Measurements from ENCODE around the gene HSDL2.
"Not testable (repeated sequence)": the region's sequence is repeated elsewhere in the genome, so short reads cannot be mapped to it uniquely, and the experiment has no call there.

HSDL2 gene

GRCh38 chr9:112365257-112365656 lies 14.7 kb upstream of the HSDL2 start:
- H3K36me3 ChIP-seq (ENCODE audit: control insufficient read depth in 2 of 2, insufficient read depth in 2 of 2, low read length in 2 of 2); H3K9me3 ChIP-seq (ENCODE audit: control insufficient read depth in 2 of 2, low read length in 2 of 2); H3K27ac ChIP-seq (ENCODE audit: low read length); H3K4me3 ChIP-seq (ENCODE audit: low read length in 2 of 2); H3K9ac ChIP-seq (ENCODE audit: low read length in 2 of 2); H3K27me3 ChIP-seq (ENCODE audit: control insufficient read depth in 1 of 2, insufficient read depth in 2 of 2, low read length in 2 of 2); H3K4me1 ChIP-seq (ENCODE audit: control insufficient read depth, insufficient read depth, low read length): not testable (repeated sequence)

- no peak overlapping the region for H3K9ac ChIP-seq (ENCODE audit: low read length in 2 of 2)
- H3K4me1 ChIP-seq (ENCODE audit: control insufficient read depth, insufficient read depth, low read length), result no peaks in the 10 kb centered on the region
- H3K9me3 ChIP-seq (ENCODE audit: control insufficient read depth in 2 of 2, low read length in 2 of 2), result no peaks in the 10 kb centered on the region
- no peaks in the 10 kb centered on the region for H3K27me3 ChIP-seq (ENCODE audit: control insufficient read depth in 1 of 2, insufficient read depth in 2 of 2, low read length in 2 of 2)
- no peak overlapping the region for H3K4me3 ChIP-seq (ENCODE audit: low read length in 2 of 2)
- H3K27ac ChIP-seq (ENCODE audit: low read length), result no peak overlapping the region
- H3K36me3 ChIP-seq (ENCODE audit: control insufficient read depth in 2 of 2, insufficient read depth in 2 of 2, low read length in 2 of 2), result no peaks in the 10 kb centered on the region
These were observed 13.3 kb upstream of the HSDL2 start for GRCh38 chr9:112366591-112366990.

- Histone ChIP-seq H3K4me1 (ENCODE audit: control insufficient read depth, insufficient read depth, low read length) (no peaks in the 10 kb centered on the region), H3K9ac (ENCODE audit: low read length in 2 of 2) (no peak overlapping the region), H3K4me3 (ENCODE audit: low read length in 2 of 2) (no peak overlapping the region), H3K27me3 (ENCODE audit: control insufficient read depth in 1 of 2, insufficient read depth in 2 of 2, low read length in 2 of 2) (no peaks in the 10 kb centered on the region), H3K36me3 (ENCODE audit: control insufficient read depth in 2 of 2, insufficient read depth in 2 of 2, low read length in 2 of 2) (no peaks in the 10 kb centered on the region), H3K9me3 (ENCODE audit: control insufficient read depth in 2 of 2, low read length in 2 of 2) (no peaks in the 10 kb centered on the region), H3K27ac (ENCODE audit: low read length) (no peak overlapping the region)
These were observed 12.4 kb upstream of the HSDL2 start for GRCh38 chr9:112367465-112367864.

DNA sequence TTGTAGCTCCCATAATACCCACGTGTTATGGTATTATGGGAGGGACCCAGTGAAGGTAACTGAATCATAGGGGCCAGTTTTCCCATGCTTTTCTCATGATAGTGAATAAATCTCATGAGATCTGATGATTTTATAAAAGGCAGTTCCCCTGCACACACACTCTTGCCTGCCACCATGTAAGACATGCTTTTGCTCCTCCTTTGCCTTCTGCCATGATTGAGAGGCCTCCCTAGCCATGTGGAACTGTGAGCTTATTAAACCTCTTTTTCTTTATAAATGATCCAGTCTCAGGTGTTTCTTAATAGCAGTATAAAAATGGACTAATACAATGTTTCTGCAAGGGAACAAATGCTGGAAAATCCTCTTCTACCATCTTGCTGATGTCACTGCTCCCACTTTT lies 10.1 kb upstream of the HSDL2 start:
- no peaks in the 10 kb centered on the region for H3K27me3 ChIP-seq (ENCODE audit: control insufficient read depth in 1 of 2, insufficient read depth in 2 of 2, low read length in 2 of 2)
- no peaks in the 10 kb centered on the region for H3K4me1 ChIP-seq (ENCODE audit: control insufficient read depth, insufficient read depth, low read length)
- no peak overlapping the region for H3K9ac ChIP-seq (ENCODE audit: low read length in 2 of 2)
- H3K9me3 ChIP-seq (ENCODE audit: control insufficient read depth in 2 of 2, low read length in 2 of 2), result no peaks in the 10 kb centered on the region
- H3K27ac ChIP-seq (ENCODE audit: low read length), result no peak overlapping the region
- H3K36me3 ChIP-seq (ENCODE audit: control insufficient read depth in 2 of 2, insufficient read depth in 2 of 2, low read length in 2 of 2), result no peaks in the 10 kb centered on the region
- H3K4me3 ChIP-seq (ENCODE audit: low read length in 2 of 2), result no peak overlapping the region

DNA sequence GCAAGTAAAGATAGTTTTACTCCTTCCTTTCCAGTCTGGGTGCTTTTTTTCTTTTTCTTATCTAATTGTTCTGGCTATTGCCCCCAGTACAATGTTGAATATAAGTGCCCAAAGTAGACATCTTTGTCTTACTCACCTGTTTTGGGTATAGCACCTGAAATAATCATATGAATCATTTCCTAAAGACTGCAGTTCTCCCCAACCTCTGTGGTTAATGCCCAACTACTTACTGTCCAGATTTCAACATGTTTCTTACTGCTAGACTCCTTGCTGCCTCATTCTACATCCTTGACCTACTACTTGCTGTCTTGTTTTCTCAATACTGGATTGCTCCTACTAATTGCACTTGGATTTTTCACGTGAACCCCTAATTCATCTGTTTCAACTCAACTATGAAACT lies 8.8 kb upstream of the HSDL2 start:
- Histone ChIP-seq H3K9me3 (ENCODE audit: control insufficient read depth in 2 of 2, low read length in 2 of 2) (no peaks in the 10 kb centered on the region), H3K27ac (ENCODE audit: low read length) (no peak overlapping the region)

DNA sequence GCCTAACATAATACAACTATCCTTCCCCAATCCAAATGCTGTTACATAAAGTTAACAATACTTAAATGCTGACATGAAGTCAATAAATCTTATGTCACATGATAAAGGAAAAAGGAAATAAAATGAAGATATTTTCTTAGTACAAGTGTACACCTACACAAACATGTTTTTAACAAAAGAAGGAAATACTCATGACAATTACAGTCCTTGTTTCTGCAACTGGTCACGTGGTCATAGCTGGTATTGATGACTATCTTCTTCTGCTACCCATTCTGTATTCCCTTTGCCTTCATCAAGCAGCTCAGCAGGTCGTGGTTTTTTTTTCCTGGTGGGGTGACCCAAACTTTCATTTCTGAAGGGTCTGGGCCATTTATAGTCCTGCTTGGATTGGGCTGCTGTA lies 6.2 kb upstream of the HSDL2 start:
- not testable (repeated sequence) for H3K4me3 ChIP-seq (ENCODE audit: low read length in 2 of 2); H3K9ac ChIP-seq (ENCODE audit: low read length in 2 of 2); H3K9me3 ChIP-seq (ENCODE audit: control insufficient read depth in 2 of 2, low read length in 2 of 2); H3K27ac ChIP-seq (ENCODE audit: low read length); H3K4me1 ChIP-seq (ENCODE audit: control insufficient read depth, insufficient read depth, low read length); H3K27me3 ChIP-seq (ENCODE audit: control insufficient read depth in 1 of 2, insufficient read depth in 2 of 2, low read length in 2 of 2); H3K36me3 ChIP-seq (ENCODE audit: control insufficient read depth in 2 of 2, insufficient read depth in 2 of 2, low read length in 2 of 2)

More for the DNA sequence above, 8.8 kb upstream of the HSDL2 start:
- Histone ChIP-seq H3K4me1 (ENCODE audit: control insufficient read depth, insufficient read depth, low read length) (no peaks in the 10 kb centered on the region), H3K27me3 (ENCODE audit: control insufficient read depth in 1 of 2, insufficient read depth in 2 of 2, low read length in 2 of 2) (no peaks in the 10 kb centered on the region), H3K36me3 (ENCODE audit: control insufficient read depth in 2 of 2, insufficient read depth in 2 of 2, low read length in 2 of 2) (no peaks in the 10 kb centered on the region), H3K4me3 (ENCODE audit: low read length in 2 of 2) (no peak overlapping the region), H3K9ac (ENCODE audit: low read length in 2 of 2) (no peak overlapping the region)

GRCh38 chr9:112374232-112374631 lies 5.7 kb upstream of the HSDL2 start:
- not testable (repeated sequence) for H3K27ac ChIP-seq (ENCODE audit: low read length); H3K4me3 ChIP-seq (ENCODE audit: low read length in 2 of 2); H3K4me1 ChIP-seq (ENCODE audit: control insufficient read depth, insufficient read depth, low read length); H3K9me3 ChIP-seq (ENCODE audit: control insufficient read depth in 2 of 2, low read length in 2 of 2); H3K9ac ChIP-seq (ENCODE audit: low read length in 2 of 2); H3K27me3 ChIP-seq (ENCODE audit: control insufficient read depth in 1 of 2, insufficient read depth in 2 of 2, low read length in 2 of 2); H3K36me3 ChIP-seq (ENCODE audit: control insufficient read depth in 2 of 2, insufficient read depth in 2 of 2, low read length in 2 of 2)

DNA sequence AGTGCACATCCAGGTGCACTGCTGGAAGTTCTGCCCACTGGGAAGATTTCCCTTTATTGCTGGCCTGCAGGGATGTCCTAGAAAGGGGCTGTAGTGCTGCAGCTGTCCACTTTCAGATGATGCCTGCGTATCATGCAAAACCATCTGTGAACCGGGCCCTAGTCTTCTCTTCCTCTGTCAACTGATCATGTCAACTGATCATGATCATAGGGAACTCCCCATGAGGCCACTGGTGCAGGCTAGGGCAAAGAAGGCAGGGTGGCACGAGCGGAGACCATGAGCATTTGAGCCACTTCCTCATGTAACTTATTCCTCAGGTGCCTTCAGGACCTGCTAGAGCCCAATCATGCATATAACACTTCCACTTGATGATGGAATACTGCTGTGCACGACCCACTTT lies 4.5 kb upstream of the HSDL2 start:
- H3K4me1 ChIP-seq (ENCODE audit: control insufficient read depth, insufficient read depth, low read length), result no peaks in the 10 kb centered on the region
- no peak overlapping the region for H3K9ac ChIP-seq (ENCODE audit: low read length in 2 of 2)

DNA sequence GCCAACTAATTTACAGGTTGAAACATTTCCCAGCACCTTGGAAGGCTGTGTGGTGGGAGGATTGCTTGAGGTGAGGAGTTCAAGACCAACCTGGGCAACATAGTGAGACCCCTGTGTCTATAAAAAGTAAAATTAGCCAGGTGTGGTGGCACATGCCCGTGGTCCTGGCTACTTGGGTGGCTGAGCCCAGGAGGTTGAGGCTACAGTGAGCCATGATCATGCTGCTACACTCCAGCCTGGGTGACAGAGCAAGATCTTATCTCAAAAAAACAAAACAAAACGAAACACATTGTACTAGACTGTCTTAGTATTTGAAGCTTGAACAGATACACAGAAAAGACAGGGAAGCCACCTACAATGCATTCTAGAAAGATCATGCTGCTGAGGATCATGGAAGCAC lies 2.8 kb upstream of the HSDL2 start:
- H3K9ac ChIP-seq (ENCODE audit: low read length in 2 of 2), result no peak overlapping the region

More for the DNA sequence above, 4.5 kb upstream of the HSDL2 start:
- Histone ChIP-seq H3K36me3 (ENCODE audit: control insufficient read depth in 2 of 2, insufficient read depth in 2 of 2, low read length in 2 of 2) (no peaks in the 10 kb centered on the region), H3K27me3 (ENCODE audit: control insufficient read depth in 1 of 2, insufficient read depth in 2 of 2, low read length in 2 of 2) (no peaks in the 10 kb centered on the region), H3K9me3 (ENCODE audit: control insufficient read depth in 2 of 2, low read length in 2 of 2) (no peaks in the 10 kb centered on the region), H3K4me3 (ENCODE audit: low read length in 2 of 2) (no peak overlapping the region), H3K27ac (ENCODE audit: low read length) (no peak overlapping the region)

GRCh38 chr9:112377684-112378327 lies 2.1 kb upstream of the HSDL2 start:
- Histone ChIP-seq H3K36me3 (ENCODE audit: control insufficient read depth in 2 of 2, insufficient read depth in 2 of 2, low read length in 2 of 2) (no peaks in the 10 kb centered on the region), H3K9ac (ENCODE audit: low read length in 2 of 2) (peak overlapping the region in 1 of 2 donors; percentile 86), H3K27me3 (ENCODE audit: control insufficient read depth in 1 of 2, insufficient read depth in 2 of 2, low read length in 2 of 2) (no peaks in the 10 kb centered on the region), H3K27ac (ENCODE audit: low read length) (no peak overlapping the region), H3K9me3 (ENCODE audit: control insufficient read depth in 2 of 2, low read length in 2 of 2) (no peaks in the 10 kb centered on the region), H3K4me1 (ENCODE audit: control insufficient read depth, insufficient read depth, low read length) (peaks cover 6% of the 10 kb centered on the region), H3K4me3 (ENCODE audit: low read length in 2 of 2) (peak overlapping the region; percentile 95 to 97)

More for the DNA sequence above, 2.8 kb upstream of the HSDL2 start:
- no peak overlapping the region for H3K27ac ChIP-seq (ENCODE audit: low read length)
- H3K4me3 ChIP-seq (ENCODE audit: low read length in 2 of 2), result no peak overlapping the region
- H3K9me3 ChIP-seq (ENCODE audit: control insufficient read depth in 2 of 2, low read length in 2 of 2), result no peaks in the 10 kb centered on the region
- no peaks in the 10 kb centered on the region for H3K27me3 ChIP-seq (ENCODE audit: control insufficient read depth in 1 of 2, insufficient read depth in 2 of 2, low read length in 2 of 2)
- H3K36me3 ChIP-seq (ENCODE audit: control insufficient read depth in 2 of 2, insufficient read depth in 2 of 2, low read length in 2 of 2), result no peaks in the 10 kb centered on the region
- H3K4me1 ChIP-seq (ENCODE audit: control insufficient read depth, insufficient read depth, low read length), result peaks cover 5% of the 10 kb centered on the region

DNA sequence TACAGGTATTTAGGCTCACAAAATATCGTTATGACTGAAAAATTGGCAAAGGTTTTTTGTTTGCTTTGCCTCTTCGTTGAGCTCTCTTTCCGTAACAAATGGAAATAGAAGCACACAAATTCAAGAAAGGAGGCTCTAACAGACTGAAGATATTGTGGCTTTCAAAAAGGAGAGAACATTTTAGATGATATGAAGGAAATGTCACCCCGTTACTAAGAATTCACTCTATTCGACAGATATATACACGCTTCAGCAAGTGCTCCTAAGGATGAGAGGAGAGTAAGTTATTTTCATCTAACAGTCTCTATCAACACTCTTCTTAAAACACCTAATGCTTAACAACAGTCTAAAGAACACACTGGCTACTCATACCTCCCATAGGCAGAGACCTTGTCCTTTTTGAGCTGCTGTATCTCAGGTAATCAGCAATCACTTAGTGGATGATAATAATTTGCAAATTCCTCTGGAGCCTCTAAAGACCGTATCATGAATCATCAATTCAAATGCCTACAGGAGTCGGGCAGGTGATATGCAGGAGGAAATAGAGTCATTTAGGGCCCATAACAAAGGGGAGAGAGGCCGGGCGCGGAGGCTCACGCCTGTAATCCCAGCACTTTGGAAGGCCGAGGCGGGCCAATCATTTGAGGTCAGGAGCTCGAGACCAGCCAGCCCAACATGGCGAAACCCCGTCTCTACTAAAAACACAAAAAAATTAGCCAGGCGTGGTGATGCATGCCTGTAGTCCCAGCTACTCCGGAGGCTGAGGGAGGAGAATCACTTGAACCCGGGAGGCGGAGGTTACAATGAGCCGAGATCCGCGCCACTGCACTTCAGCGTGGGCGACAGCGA lies 1.4 kb upstream of the HSDL2 start:
- no peaks in the 10 kb centered on the region for H3K36me3 ChIP-seq (ENCODE audit: control insufficient read depth in 2 of 2, insufficient read depth in 2 of 2, low read length in 2 of 2)
- H3K9ac ChIP-seq (ENCODE audit: low read length in 2 of 2), result peak overlapping the region; percentile 86 to 97
- H3K4me1 ChIP-seq (ENCODE audit: control insufficient read depth, insufficient read depth, low read length), result peaks cover 8% of the 10 kb centered on the region
- no peaks in the 10 kb centered on the region for H3K27me3 ChIP-seq (ENCODE audit: control insufficient read depth in 1 of 2, insufficient read depth in 2 of 2, low read length in 2 of 2)
- peak overlapping the region; percentile 95 to 97 for H3K4me3 ChIP-seq (ENCODE audit: low read length in 2 of 2)
- no peaks in the 10 kb centered on the region for H3K9me3 ChIP-seq (ENCODE audit: control insufficient read depth in 2 of 2, low read length in 2 of 2)
- H3K27ac ChIP-seq (ENCODE audit: low read length), result peak overlapping the region; percentile 98

All from stomach smooth muscle (tissue), 2 donors.